Measurements from ENCODE around the gene PTPRB. TPM values are rescaled to one million over a fixed set of nuclear protein-coding genes. Genes with fewer than 3 reads are reported as not detected.

Gene PTPRB
- total and polyA plus RNA-seq, 8 donors, result 1.2 to 51.2 (median 10.5) TPM

DNA sequence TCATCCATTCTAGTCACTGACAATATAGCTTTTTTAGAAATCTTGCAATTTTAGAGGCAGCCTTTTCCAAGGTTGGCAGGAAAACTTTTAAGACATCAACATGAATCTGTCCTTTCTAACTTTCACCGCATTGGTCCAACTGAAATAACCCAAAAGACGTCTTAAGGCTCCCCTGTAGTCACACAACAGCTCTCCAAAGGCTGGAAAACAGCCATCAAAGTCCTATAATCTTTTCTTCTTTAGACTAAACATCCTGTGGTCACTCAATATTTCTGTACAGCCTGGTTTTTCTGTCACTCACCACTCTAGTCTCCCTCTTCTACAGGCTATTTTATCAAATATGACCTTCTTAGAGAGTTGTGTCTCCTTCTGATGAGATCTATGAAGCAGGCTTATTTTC, 4.5 kb upstream of the PTPRB start:
- WGBS, 5 donors, result 75 to 86% (median 79%) methylated on average over 2 of the region's 2 CpGs
- DNase-seq, result no peak
- no peaks in the 10 kb centered on the region for H3K9me3 ChIP-seq
- no peaks in the 10 kb centered on the region for H3K36me3 ChIP-seq
- H3K27ac ChIP-seq, result no peak overlapping the region
- intact Hi-C loops (cut with DNase I; ENCODE audit: low total_unique reads), result no loop called here
- H3K4me3 ChIP-seq, result no peak overlapping the region
- peaks cover 0 to 5% (median 0%) of the 10 kb centered on the region in 3 donors for H3K27me3 ChIP-seq
- H3K4me1 ChIP-seq, result peaks cover 0 to 14% (median 0%) of the 10 kb centered on the region in 4 donors
- TF ChIP-seq, protein P1, sequence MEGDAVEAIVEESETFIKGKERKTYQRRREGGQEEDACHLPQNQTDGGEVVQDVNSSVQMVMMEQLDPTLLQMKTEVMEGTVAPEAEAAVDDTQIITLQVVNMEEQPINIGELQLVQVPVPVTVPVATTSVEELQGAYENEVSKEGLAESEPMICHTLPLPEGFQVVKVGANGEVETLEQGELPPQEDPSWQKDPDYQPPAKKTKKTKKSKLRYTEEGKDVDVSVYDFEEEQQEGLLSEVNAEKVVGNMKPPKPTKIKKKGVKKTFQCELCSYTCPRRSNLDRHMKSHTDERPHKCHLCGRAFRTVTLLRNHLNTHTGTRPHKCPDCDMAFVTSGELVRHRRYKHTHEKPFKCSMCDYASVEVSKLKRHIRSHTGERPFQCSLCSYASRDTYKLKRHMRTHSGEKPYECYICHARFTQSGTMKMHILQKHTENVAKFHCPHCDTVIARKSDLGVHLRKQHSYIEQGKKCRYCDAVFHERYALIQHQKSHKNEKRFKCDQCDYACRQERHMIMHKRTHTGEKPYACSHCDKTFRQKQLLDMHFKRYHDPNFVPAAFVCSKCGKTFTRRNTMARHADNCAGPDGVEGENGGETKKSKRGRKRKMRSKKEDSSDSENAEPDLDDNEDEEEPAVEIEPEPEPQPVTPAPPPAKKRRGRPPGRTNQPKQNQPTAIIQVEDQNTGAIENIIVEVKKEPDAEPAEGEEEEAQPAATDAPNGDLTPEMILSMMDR (IDR thresholded peaks at IDR 0.05), result no peak
- TF ChIP-seq POLR2A (IDR thresholded peaks at IDR 0.05) (no peak), EP300 (IDR thresholded peaks at IDR 0.05) (no peak), POLR2AphosphoS5 (IDR thresholded peaks at IDR 0.05) (no peak)

- Histone ChIP-seq H3K36me3 (no peaks in the 10 kb centered on the region), H3K27me3 (peaks cover 0 to 5% (median 0%) of the 10 kb centered on the region in 3 donors), H3K9me3 (no peaks in the 10 kb centered on the region), H3K4me3 (no peak overlapping the region), H3K27ac (no peak overlapping the region), H3K4me1 (peaks cover 0 to 8% (median 0%) of the 10 kb centered on the region in 4 donors)
- intact Hi-C loops (cut with DNase I; ENCODE audit: low total_unique reads), result no loop called here
- no peak for DNase-seq
- WGBS, 5 donors, result 82 to 93% (median 90%) methylated on average over 1 of the region's 1 CpG
- no peak for TF ChIP-seq POLR2AphosphoS5 (IDR thresholded peaks at IDR 0.05)
- TF ChIP-seq EP300 (IDR thresholded peaks at IDR 0.05), result no peak
- TF ChIP-seq, protein P1 (IDR thresholded peaks at IDR 0.05), result no peak
- no peak for TF ChIP-seq POLR2A (IDR thresholded peaks at IDR 0.05)
Observed at GRCh38 chr12:70640901-70641300, 3.7 kb upstream of the PTPRB start.

GRCh38 chr12:70639535-70639934, 2.3 kb upstream of the PTPRB start:
- DNase-seq, result no peak
- no peaks in the 10 kb centered on the region for H3K9me3 ChIP-seq
- H3K27ac ChIP-seq, result no peak overlapping the region
- no peaks in the 10 kb centered on the region for H3K36me3 ChIP-seq
- WGBS, 5 donors, result 91 to 99% (median 95%) methylated on average over 2 of the region's 2 CpGs
- no peak overlapping the region for H3K4me3 ChIP-seq
- no peaks in the 10 kb centered on the region for H3K4me1 ChIP-seq
- intact Hi-C loops (cut with DNase I; ENCODE audit: low total_unique reads), result no loop called here
- peaks cover 0 to 5% (median 0%) of the 10 kb centered on the region in 3 donors for H3K27me3 ChIP-seq
- TF ChIP-seq, protein P1 (IDR thresholded peaks at IDR 0.05), result no peak
- no peak for TF ChIP-seq EP300 (IDR thresholded peaks at IDR 0.05)
- no peak for TF ChIP-seq POLR2AphosphoS5 (IDR thresholded peaks at IDR 0.05)
- TF ChIP-seq POLR2A (IDR thresholded peaks at IDR 0.05), result no peak

DNA sequence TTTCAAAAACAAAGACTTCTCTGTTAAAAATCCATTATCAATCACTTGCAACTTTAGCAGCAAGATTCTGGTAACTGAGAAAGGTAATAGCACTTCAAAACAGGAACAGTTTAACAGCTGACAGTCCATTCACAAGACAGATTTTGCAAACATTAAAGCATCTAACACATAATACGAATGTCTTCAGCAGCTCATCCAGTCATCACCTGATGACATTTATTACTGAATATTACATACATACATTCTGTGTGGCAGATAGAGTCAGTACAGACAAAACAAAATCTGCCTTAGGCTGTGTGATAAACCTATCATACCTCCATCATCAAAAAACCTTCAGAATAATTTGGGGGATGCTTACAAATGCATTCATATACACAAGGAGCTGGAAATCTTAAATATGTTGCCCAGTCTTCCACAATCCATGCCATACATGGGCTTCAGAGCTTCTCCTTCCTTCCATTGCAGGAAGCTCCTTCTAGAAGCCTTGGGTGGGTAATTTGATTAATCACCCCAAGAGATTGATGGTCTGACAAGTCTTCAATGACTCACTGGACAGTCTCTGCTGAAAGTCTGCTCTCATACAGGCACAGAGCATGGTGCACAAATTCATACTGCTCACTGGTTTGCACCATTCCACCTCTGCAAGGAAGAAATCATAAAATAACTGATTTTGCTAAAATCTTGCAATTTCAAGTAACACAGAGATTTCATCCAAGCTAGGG, 1.6 kb upstream of the PTPRB start:
- DNase-seq, result no peak
- 71 to 90% (median 87%) methylated on average over 1 of the region's 1 CpG for WGBS, 5 donors
- intact Hi-C loops (cut with DNase I; ENCODE audit: low total_unique reads), result no loop called here

More for the DNA sequence above, 1.6 kb upstream of the PTPRB start:
- Histone ChIP-seq H3K9me3 (no peaks in the 10 kb centered on the region), H3K36me3 (no peaks in the 10 kb centered on the region), H3K4me1 (no peaks in the 10 kb centered on the region), H3K4me3 (no peak overlapping the region), H3K27ac (no peak overlapping the region), H3K27me3 (peaks cover 0 to 5% (median 0%) of the 10 kb centered on the region in 3 donors)
- TF ChIP-seq EP300 (IDR thresholded peaks at IDR 0.05) (no peak), POLR2AphosphoS5 (IDR thresholded peaks at IDR 0.05) (no peak), POLR2A (IDR thresholded peaks at IDR 0.05) (no peak)
- TF ChIP-seq, protein P1 (IDR thresholded peaks at IDR 0.05), result no peak

Data from stomach (tissue), 9 donors.